ENCODE measurements around the gene WNT6. TPM values are rescaled to one million over a fixed set of nuclear protein-coding genes. Genes with fewer than 3 reads are reported as not detected.

Gene WNT6
- total and polyA plus RNA-seq, 2 of the 8 experiments (the other 6 are each of a cell fraction or from before 2014, with no cell fraction given): not detected

GRCh38 chr2:218822622-218823021 lies 37.0 kb upstream of the WNT6 start:
- DNase-seq (ENCODE audit: low read depth in 1 of 2, low spot score in 2 of 2): no peak
- H3K4me2 ChIP-seq (ENCODE audit: insufficient read depth in 1 of 2, low read depth in 2 of 2, low read length in 2 of 2): no peak overlapping the region
- H2BK15ac ChIP-seq (ENCODE audit: low read length): no peak overlapping the region
- no peak overlapping the region for H2BK120ac ChIP-seq (replicated peaks; ENCODE audit: low read depth, low read length)
- no peak overlapping the region for H2AFZ ChIP-seq (ENCODE audit: low read length)
- H3K79me1 ChIP-seq (ENCODE audit: low read depth, low read length): no peaks in the 10 kb centered on the region; the same call in 1 of the 2 replicates
- CTCF ChIA-PET (ENCODE audit: partially characterized antibody): interaction anchor here (1.0 to 1.9 kb wide), 5 partner anchors 8 to 112 kb away, joined by 3 to 7 read pairs (median 4); no protein-coding TSS in a partner anchor
- POLR2A ChIA-PET (ENCODE audit: partially characterized antibody): interaction anchor here (1.5 to 2.1 kb wide), 2 partner anchors 40 to 112 kb away, joined by 5 read pairs; partner anchors contain the start of genes CYP27A1 and TTLL4
- H4K8ac ChIP-seq (ENCODE audit: extremely low read depth, insufficient read depth, low read length): 0 out of 2 replicates have a peak overlapping the region, but pooled peaks have one; percentile 7
- H2AK5ac ChIP-seq (ENCODE audit: low read depth, low read length): no peak overlapping the region
- TF ChIP-seq TBP (IDR thresholded peaks at IDR 0.05; ENCODE audit: low read depth, low read length) (no peak), EP300 (IDR thresholded peaks at IDR 0.05; ENCODE audit: borderline replicate concordance in 1 of 2, low read depth in 2 of 2, low read length in 2 of 2) (no peak), SRF (IDR thresholded peaks at IDR 0.05; ENCODE audit: low read depth, low read length) (no peak), SAP30 (IDR thresholded peaks at IDR 0.05; ENCODE audit: insufficient read depth, insufficient replicate concordance, low read length) (no peak), RFX5 (IDR thresholded peaks at IDR 0.05; ENCODE audit: borderline replicate concordance, low read depth, low read length) (no peak), MAX (IDR thresholded peaks at IDR 0.05) (no peak)
- H2BK20ac ChIP-seq (ENCODE audit: low read length): no peak overlapping the region
- no peak overlapping the region for H3K56ac ChIP-seq (replicated peaks; ENCODE audit: insufficient read length, low read depth, low read length)
- no peaks in the 10 kb centered on the region for H3K36me3 ChIP-seq (ENCODE audit: control insufficient read depth in 2 of 4, insufficient read depth in 4 of 4, low read length in 3 of 4)
- no peak overlapping the region for H2BK5ac ChIP-seq (ENCODE audit: low read depth, low read length)
- no peaks in the 10 kb centered on the region for H3K9me3 ChIP-seq (ENCODE audit: insufficient read depth in 2 of 2, low read depth in 1 of 2, low read length in 1 of 2)
- H4K20me1 ChIP-seq (replicated peaks in 1 of 2; ENCODE audit: control insufficient read depth in 1 of 2, insufficient read depth in 2 of 2, low read length in 2 of 2): no peaks in the 10 kb centered on the region
- H2BK12ac ChIP-seq (ENCODE audit: low read depth, low read length): no peak overlapping the region
- no peak overlapping the region for H3K14ac ChIP-seq (ENCODE audit: insufficient read length)
- H3K27ac ChIP-seq (ENCODE audit: low read depth, low read length): no peak overlapping the region
- H3K4me3 ChIP-seq (ENCODE audit: extremely low read depth in 1 of 4, insufficient read depth in 2 of 4, low read depth in 3 of 4, low read length in 4 of 4): no peak overlapping the region
- H3K79me2 ChIP-seq (ENCODE audit: control insufficient read depth in 1 of 2, insufficient read depth in 2 of 2, low read length in 2 of 2): no peaks in the 10 kb centered on the region
- H3K9ac ChIP-seq (replicated peaks in 1 of 4; ENCODE audit: extremely low read depth in 1 of 4, low read depth in 3 of 4, low read length in 3 of 4): no peak overlapping the region
- H3K18ac ChIP-seq (ENCODE audit: extremely low read depth, low read length): no peak overlapping the region
- H3K23me2 ChIP-seq (ENCODE audit: low read depth, low read length): no peaks in the 10 kb centered on the region
- FAIRE-seq: no peak
- no peak overlapping the region for H4K91ac ChIP-seq (replicated peaks; ENCODE audit: insufficient read length, low read length)
- no peaks in the 10 kb centered on the region; a peak in 1 of 7 replicates for H3K4me1 ChIP-seq (replicated peaks in 1 of 4; ENCODE audit: control insufficient read depth in 3 of 4, insufficient read depth in 4 of 4, low read length in 3 of 4)
- no peak overlapping the region for H3K4ac ChIP-seq (replicated peaks; ENCODE audit: insufficient read length, low read depth, low read length)
- H4K5ac ChIP-seq (ENCODE audit: insufficient read length, low read depth, low read length): no peak overlapping the region
- WGBS, 2 experiments (ENCODE audit: extremely low coverage in 1 of 2, insufficient coverage in 1 of 2, insufficient read length in 1 of 2, insufficient replicate concordance in 2 of 2, low coverage in 1 of 2, low lambda C conversion rate in 2 of 2, missing lambda C conversion rate in 1 of 2): 84% methylated on average over 7 of the region's 7 CpGs; no CpG with 5 or more reads in 1 of the 2 experiments
- H3K27me3 ChIP-seq (replicated peaks in 1 of 4; ENCODE audit: control insufficient read depth in 3 of 4, extremely low read depth in 1 of 4, insufficient read depth in 3 of 4, low read length in 3 of 4): no peaks in the 10 kb centered on the region
- no peak overlapping the region for H3K23ac ChIP-seq (ENCODE audit: insufficient read length)
